AG09319 (cell line): Measurements from ENCODE around the gene ZNF736.

Experiments used
- DNase-seq: peaks from one replicate; pipeline ENCODE4 v3.0.0-alpha.2; 2010; ENCODE audit warnings: low read depth; ENCODE audit errors: extremely low read depth
- TF ChIP-seq, protein P1 (sequence below): IDR thresholded peaks from 2 replicates; pipeline ENCODE4 v1.5.1; 2011; ENCODE audit warnings: low read depth, mild to moderate bottlenecking, inconsistent platforms, low read length, moderate library complexity

The ZNF736 gene

DNA sequence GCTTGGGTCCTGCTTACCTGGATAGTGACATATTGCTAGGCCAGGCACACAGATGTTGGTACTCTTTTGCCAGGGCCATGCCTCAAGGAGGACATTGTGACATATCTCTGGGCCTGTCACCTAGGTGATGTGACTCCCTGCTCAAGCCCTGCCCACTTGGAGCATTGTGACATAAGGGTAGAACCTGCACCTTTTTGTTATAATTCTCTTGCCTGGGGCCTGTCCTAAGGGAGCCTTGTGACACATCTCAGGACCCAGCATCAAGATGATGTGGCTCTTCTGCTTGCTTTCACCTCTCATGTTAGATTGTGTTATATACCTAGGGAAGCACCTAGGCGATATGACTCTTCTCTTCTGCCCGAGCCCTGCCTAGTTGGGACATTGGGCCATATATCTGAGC is 57.4 kb downstream of the ZNF736 start:
- DNase-seq: no peak
- TF ChIP-seq, protein P1, sequence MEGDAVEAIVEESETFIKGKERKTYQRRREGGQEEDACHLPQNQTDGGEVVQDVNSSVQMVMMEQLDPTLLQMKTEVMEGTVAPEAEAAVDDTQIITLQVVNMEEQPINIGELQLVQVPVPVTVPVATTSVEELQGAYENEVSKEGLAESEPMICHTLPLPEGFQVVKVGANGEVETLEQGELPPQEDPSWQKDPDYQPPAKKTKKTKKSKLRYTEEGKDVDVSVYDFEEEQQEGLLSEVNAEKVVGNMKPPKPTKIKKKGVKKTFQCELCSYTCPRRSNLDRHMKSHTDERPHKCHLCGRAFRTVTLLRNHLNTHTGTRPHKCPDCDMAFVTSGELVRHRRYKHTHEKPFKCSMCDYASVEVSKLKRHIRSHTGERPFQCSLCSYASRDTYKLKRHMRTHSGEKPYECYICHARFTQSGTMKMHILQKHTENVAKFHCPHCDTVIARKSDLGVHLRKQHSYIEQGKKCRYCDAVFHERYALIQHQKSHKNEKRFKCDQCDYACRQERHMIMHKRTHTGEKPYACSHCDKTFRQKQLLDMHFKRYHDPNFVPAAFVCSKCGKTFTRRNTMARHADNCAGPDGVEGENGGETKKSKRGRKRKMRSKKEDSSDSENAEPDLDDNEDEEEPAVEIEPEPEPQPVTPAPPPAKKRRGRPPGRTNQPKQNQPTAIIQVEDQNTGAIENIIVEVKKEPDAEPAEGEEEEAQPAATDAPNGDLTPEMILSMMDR: no peak

DNA sequence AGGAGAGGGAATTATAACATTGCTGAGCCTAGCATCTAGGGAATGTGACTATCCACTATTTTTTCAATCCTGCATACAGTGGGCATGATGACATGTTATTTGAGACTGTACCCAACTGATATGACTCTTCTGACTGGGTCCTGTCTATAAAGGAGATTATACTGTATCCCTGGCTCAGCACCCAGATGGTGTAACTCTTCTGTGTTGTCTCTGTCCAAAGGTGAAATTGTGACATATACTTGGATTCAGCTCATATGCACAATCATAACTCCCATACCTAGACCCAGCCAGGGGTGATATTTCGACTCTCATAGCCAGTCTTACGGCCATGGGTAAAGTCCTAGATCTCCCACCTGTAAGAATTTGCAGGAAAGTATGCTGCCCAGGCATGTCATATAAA is 59.3 kb downstream of the ZNF736 start:
- TF ChIP-seq, protein P1: no peak
- no peak for DNase-seq

DNA sequence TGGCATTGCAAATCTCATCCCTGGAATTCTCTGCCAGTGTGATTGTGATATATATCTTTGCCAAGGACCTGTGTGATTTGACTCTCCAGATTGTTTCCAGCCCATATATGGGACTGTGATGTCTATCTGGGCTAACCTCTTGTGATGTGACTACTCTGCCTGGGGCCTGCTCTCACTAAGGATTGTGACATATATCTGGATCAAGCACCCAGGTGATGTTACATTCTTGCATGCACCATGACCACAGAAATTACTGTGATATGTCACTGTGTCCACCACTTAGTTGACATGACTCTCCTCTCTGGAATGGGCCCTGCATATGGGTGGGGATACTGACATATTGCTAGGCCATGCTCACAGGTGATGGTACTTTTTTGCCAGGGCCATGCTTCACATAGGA is 86.6 kb downstream of the ZNF736 start:
- TF ChIP-seq, protein P1: no peak
- DNase-seq: no peak
